ENCODE results near the gene TRPM6. TPM values are rescaled to one million over a fixed set of nuclear protein-coding genes. Genes with fewer than 3 reads are reported as not detected.

Gene TRPM6
- total RNA-seq, 4 donors from 2014 or later: 0.76 to 2.9 (median 2.3) TPM; not detected in 1

DNA sequence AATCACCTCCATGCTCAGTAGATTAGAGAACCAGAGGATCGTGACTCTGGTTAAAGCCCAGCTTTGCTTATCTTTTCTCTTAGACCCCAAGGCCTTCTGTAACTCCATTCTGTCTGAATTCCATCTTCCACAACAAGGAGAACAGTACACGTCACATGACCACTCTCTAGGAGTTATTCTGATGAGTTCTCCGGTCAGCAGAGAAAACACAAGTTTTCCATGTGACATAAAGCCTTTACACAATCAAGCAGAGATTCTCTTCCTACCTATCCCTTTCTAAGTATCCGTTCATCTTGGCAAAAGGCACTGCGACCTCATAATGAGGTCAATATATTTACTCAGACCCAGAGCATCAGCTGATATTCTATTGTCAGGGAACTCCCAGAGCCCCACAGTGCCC lies 112.3 kb downstream of the TRPM6 start:
- no peaks in the 10 kb centered on the region for H3K36me3 ChIP-seq
- H3K27me3 ChIP-seq: no peaks in the 10 kb centered on the region
- no peak overlapping the region for H3K27ac ChIP-seq
- intact Hi-C loops (cut with DNase I; ENCODE audit: low total_unique reads): loop anchor here (10.0 kb wide), 1 partner anchor 299 kb away; no protein-coding TSS in a partner anchor
- no peak overlapping the region for H3K4me3 ChIP-seq
- TF ChIP-seq POLR2A (IDR thresholded peaks at IDR 0.05): no peak
- TF ChIP-seq, protein P1, sequence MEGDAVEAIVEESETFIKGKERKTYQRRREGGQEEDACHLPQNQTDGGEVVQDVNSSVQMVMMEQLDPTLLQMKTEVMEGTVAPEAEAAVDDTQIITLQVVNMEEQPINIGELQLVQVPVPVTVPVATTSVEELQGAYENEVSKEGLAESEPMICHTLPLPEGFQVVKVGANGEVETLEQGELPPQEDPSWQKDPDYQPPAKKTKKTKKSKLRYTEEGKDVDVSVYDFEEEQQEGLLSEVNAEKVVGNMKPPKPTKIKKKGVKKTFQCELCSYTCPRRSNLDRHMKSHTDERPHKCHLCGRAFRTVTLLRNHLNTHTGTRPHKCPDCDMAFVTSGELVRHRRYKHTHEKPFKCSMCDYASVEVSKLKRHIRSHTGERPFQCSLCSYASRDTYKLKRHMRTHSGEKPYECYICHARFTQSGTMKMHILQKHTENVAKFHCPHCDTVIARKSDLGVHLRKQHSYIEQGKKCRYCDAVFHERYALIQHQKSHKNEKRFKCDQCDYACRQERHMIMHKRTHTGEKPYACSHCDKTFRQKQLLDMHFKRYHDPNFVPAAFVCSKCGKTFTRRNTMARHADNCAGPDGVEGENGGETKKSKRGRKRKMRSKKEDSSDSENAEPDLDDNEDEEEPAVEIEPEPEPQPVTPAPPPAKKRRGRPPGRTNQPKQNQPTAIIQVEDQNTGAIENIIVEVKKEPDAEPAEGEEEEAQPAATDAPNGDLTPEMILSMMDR (IDR thresholded peaks at IDR 0.05): no peak
- no peaks in the 10 kb centered on the region for H3K9me3 ChIP-seq
- no peak for DNase-seq
- no peaks in the 10 kb centered on the region for H3K4me1 ChIP-seq

DNA sequence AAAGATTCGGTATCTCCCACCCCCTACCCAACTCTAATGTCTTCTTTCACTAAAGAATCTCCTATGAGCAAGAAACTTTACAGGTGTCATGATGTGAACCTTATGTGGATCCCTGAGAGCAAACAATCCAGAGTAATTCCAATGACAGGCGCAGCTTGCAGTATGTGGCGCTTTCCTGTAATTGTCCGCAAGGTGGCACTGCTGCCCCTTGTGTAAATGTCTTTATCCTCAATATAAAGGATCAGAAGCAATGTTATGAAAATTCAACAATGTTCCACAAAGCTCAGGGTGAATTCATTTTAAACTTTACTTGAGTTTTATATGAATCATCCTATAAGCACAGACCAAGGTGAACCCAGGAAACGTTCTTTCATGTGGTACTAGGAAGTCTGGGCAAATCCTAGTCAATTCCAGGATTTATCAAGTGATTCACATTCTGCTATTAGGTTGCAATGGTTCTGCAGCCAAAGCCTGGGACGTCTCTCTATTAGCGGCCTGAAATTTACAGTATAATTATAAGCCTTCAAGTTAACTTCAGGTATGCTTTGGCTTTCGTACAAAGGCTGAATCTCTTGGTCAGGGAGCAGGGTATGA lies 113.7 kb downstream of the TRPM6 start:
- Histone ChIP-seq H3K27ac (no peak overlapping the region), H3K4me3 (no peak overlapping the region), H3K4me1 (no peaks in the 10 kb centered on the region), H3K36me3 (no peaks in the 10 kb centered on the region), H3K27me3 (no peaks in the 10 kb centered on the region), H3K9me3 (no peaks in the 10 kb centered on the region)
- DNase-seq: peak; percentile 70 to 75
- TF ChIP-seq POLR2A (IDR thresholded peaks at IDR 0.05): no peak
- TF ChIP-seq, protein P1 (IDR thresholded peaks at IDR 0.05): peak; percentile 75 to 86 (median 79)
- intact Hi-C loops (cut with DNase I; ENCODE audit: low total_unique reads): loop anchor here (10.0 kb wide), 1 partner anchor 301 kb away; no protein-coding TSS in a partner anchor

DNA sequence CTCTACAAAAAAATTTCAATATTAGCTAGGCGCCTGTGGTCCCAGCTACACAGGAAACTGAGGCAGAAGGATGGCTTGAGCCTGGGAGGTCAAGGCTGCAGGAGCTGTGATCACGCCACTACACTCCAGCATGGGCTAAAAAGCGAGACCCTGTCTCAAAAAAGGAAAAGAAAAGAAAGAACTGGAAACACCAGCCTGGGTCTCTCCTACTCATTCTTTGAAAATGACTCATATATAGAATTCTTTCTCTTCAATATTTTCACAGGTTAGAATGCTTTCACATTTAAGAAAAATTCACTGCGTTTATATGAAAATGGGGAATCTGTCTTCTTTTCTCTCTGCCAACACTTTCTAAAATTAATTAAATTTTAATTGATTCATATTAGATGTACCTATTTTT lies 115.6 kb downstream of the TRPM6 start:
- intact Hi-C loops (cut with DNase I; ENCODE audit: low total_unique reads): loop anchor here (10.0 kb wide), 1 partner anchor 303 kb away; no protein-coding TSS in a partner anchor
- no peak for TF ChIP-seq POLR2A (IDR thresholded peaks at IDR 0.05)
- TF ChIP-seq, protein P1 (IDR thresholded peaks at IDR 0.05): no peak
- Histone ChIP-seq H3K4me3 (no peak overlapping the region), H3K27me3 (no peaks in the 10 kb centered on the region), H3K9me3 (no peaks in the 10 kb centered on the region), H3K4me1 (no peaks in the 10 kb centered on the region), H3K36me3 (no peaks in the 10 kb centered on the region), H3K27ac (no peak overlapping the region)
- no peak for DNase-seq

DNA sequence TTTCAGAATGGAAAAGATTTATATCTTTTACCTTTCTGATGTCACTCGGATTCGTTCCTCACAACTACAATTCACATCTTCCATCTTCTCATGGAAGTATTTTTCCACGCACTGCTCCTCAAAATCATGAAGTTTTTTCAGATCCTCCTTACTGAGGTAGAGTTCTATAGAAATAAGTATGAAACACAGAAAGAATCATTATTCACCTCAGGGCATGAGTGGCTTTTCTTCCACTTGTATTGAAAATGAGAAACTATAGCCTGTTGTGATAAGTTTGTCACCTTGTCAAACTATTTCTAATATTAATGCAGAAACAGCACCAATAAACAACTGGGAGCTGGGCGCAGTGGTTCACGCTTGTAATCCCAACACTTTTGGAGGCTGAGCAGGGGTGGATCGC lies 116.0 kb downstream of the TRPM6 start:
- Histone ChIP-seq H3K9me3 (no peaks in the 10 kb centered on the region), H3K36me3 (no peaks in the 10 kb centered on the region), H3K27me3 (no peaks in the 10 kb centered on the region), H3K27ac (no peak overlapping the region), H3K4me3 (no peak overlapping the region), H3K4me1 (no peaks in the 10 kb centered on the region)
- TF ChIP-seq, protein P1 (IDR thresholded peaks at IDR 0.05): no peak
- TF ChIP-seq POLR2A (IDR thresholded peaks at IDR 0.05): no peak
- intact Hi-C loops (cut with DNase I; ENCODE audit: low total_unique reads): loop anchor here (10.0 kb wide), 1 partner anchor 303 kb away; no protein-coding TSS in a partner anchor
- DNase-seq: no peak

DNA sequence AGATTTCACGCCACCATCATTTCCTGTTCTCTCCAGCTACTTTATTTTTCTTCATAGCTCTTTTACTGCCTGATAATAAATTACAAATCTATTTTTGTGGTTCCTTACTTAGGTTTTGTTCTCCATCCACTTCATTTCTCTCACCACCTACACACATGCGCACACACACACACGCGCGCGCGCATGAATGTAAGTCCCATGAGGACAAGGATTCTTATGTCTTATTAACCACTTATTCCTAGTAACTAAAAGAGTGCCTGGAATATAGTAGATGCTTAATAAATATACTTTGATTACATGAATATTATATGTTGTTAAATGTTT lies 116.5 kb downstream of the TRPM6 start:
- H3K27ac ChIP-seq: no peak overlapping the region
- no peak overlapping the region for H3K4me3 ChIP-seq
- intact Hi-C loops (cut with DNase I; ENCODE audit: low total_unique reads): loop anchor here (10.0 kb wide), 1 partner anchor 304 kb away; no protein-coding TSS in a partner anchor
- no peaks in the 10 kb centered on the region for H3K36me3 ChIP-seq
- H3K27me3 ChIP-seq: no peaks in the 10 kb centered on the region
- H3K4me1 ChIP-seq: no peaks in the 10 kb centered on the region
- DNase-seq: no peak
- TF ChIP-seq, protein P1 (IDR thresholded peaks at IDR 0.05): peak in 1 of 4 experiments; percentile 1
- TF ChIP-seq POLR2A (IDR thresholded peaks at IDR 0.05): no peak
- no peaks in the 10 kb centered on the region for H3K9me3 ChIP-seq
